WTC11 (cell line): ENCODE results near the gene KDM1B. TPM values are rescaled to one million over a fixed set of nuclear protein-coding genes. Genes with fewer than 3 reads are reported as not detected.
A peak's percentile ranks its signal among the peaks of the same experiment; 100 is the strongest.

Experiments
- ATAC-seq: fragments of 200-7000 bp; cut with Tn5 transposase; 2 replicates; pipeline ENCODE4 v1.10.0; 2021; ENCODE audit warnings: mild to moderate bottlenecking, moderate library complexity
- CTCF ChIA-PET: fragments of 300-600 bp; sonication (Branson Sonifier 250); formaldehyde crosslinking; loops from one replicate; lab custom pipeline; 2021; ENCODE audit warnings: antibody characterized with exemption; lab: Charles Lee
- POLR2A ChIA-PET: fragments of 350-600 bp; sonication (Branson Sonifier 250); formaldehyde crosslinking; loops from one replicate; lab custom pipeline; 2021; ENCODE audit warnings: antibody characterized with exemption; lab: Charles Lee
- DNase-seq: peaks from one replicate; pipeline ENCODE4 v3.0.0; 2021; ENCODE audit warnings: low spot score
- H3K27ac Mint-ChIP-seq: 2 replicates; pipeline ENCODE4 v1.8.0; 2021; ENCODE audit warnings: mixed read lengths
- H3K27me3 Mint-ChIP-seq: 2 replicates; pipeline ENCODE4 v1.8.0; 2021; ENCODE audit warnings: low read depth, mild to moderate bottlenecking, moderate library complexity, mixed read lengths
- H3K36me3 Mint-ChIP-seq: 2 replicates; pipeline ENCODE4 v1.8.0; 2021; ENCODE audit warnings: mixed read lengths
- H3K4me1 Mint-ChIP-seq: 2 replicates; pipeline ENCODE4 v1.8.0; 2022; ENCODE audit warnings: mixed read lengths
- H3K4me3 Mint-ChIP-seq: 2 replicates; pipeline ENCODE4 v1.8.0; 2021; ENCODE audit warnings: mild to moderate bottlenecking, moderate library complexity, mixed read lengths
- H3K9me3 Mint-ChIP-seq: 2 replicates; pipeline ENCODE4 v1.8.0; 2021; ENCODE audit warnings: mixed read lengths
- ATF3 ChIP-seq: sonication (generic); formaldehyde crosslinking; conservative IDR thresholded peaks from 2 replicates; pipeline ENCODE4 v1.8.1; 2022; ENCODE audit warnings: mild to moderate bottlenecking, missing genetic modification reagents
- CDX4 ChIP-seq: fragments of 250-450 bp; sonication (Bioruptor Pico); IDR thresholded peaks from 2 replicates; pipeline ENCODE4 v1.9.0; 2021; ENCODE audit warnings: moderate library complexity, mild to moderate bottlenecking, inconsistent platforms, borderline replicate concordance
- CTCF ChIP-seq: fragments of 200-600 bp; IDR thresholded peaks from 2 replicates; pipeline ENCODE4 v1.8.0; 2022; ENCODE audit warnings: antibody characterized with exemption
- E2F1 ChIP-seq: sonication (generic); formaldehyde crosslinking; IDR thresholded peaks from 2 replicates; pipeline ENCODE4 v1.8.0; 2022; ENCODE audit warnings: mild to moderate bottlenecking, missing genetic modification reagents
- E2F5 ChIP-seq: sonication (generic); formaldehyde crosslinking; IDR thresholded peaks from 2 replicates; pipeline ENCODE4 v1.8.1; 2022; ENCODE audit warnings: mild to moderate bottlenecking, moderate library complexity, missing genetic modification reagents
- HMGA2 ChIP-seq: fragments of 250-450 bp; sonication (Bioruptor Pico); IDR thresholded peaks from 2 replicates; pipeline ENCODE4 v1.4.0; 2021; ENCODE audit warnings: mild to moderate bottlenecking, moderate library complexity
- MLX ChIP-seq: sonication (generic); formaldehyde crosslinking; IDR thresholded peaks from 2 replicates; pipeline ENCODE4 v1.8.1; 2023; ENCODE audit warnings: mild to moderate bottlenecking, missing genetic modification reagents, moderate library complexity
- MXD4 ChIP-seq: fragments of 250-450 bp; sonication (Bioruptor Pico); IDR thresholded peaks from 2 replicates; pipeline ENCODE4 v1.8.0; 2021; ENCODE audit warnings: mild to moderate bottlenecking, moderate library complexity, borderline replicate concordance
- NR1H2 ChIP-seq: sonication (generic); formaldehyde crosslinking; IDR thresholded peaks from 2 replicates; pipeline ENCODE4 v1.9.0; 2021; ENCODE audit warnings: mild to moderate bottlenecking, moderate library complexity, missing genetic modification reagents
- PREB ChIP-seq: sonication (generic); formaldehyde crosslinking; IDR thresholded peaks from 2 replicates; pipeline ENCODE4 v1.8.1; 2022; ENCODE audit warnings: mild to moderate bottlenecking, missing genetic modification reagents, moderate library complexity, borderline replicate concordance
- RELA ChIP-seq: sonication (generic); formaldehyde crosslinking; IDR thresholded peaks from 2 replicates; pipeline ENCODE4 v1.8.1; 2022; ENCODE audit warnings: missing genetic modification reagents, mild to moderate bottlenecking, borderline replicate concordance
- SMAD3 ChIP-seq: sonication (generic); formaldehyde crosslinking; IDR thresholded peaks from 2 replicates; pipeline ENCODE4 v1.8.0; 2022; ENCODE audit warnings: missing genetic modification reagents, mild to moderate bottlenecking, borderline replicate concordance
- ZMAT4 ChIP-seq: fragments of 250-450 bp; sonication (Bioruptor Pico); IDR thresholded peaks from 2 replicates; pipeline ENCODE4 v1.9.0; 2021; ENCODE audit warnings: mild to moderate bottlenecking
- ZNF232 ChIP-seq: sonication (generic); formaldehyde crosslinking; IDR thresholded peaks from 2 replicates; pipeline ENCODE4 v1.8.0; 2022; ENCODE audit warnings: mild to moderate bottlenecking, missing genetic modification reagents
- ZNF671 ChIP-seq: fragments of 250-450 bp; sonication (Bioruptor Pico); IDR thresholded peaks from 2 replicates; pipeline ENCODE4 v1.8.0; 2021; ENCODE audit warnings: mild to moderate bottlenecking
- total RNA-seq: library from RNA; stranded (reverse); gene quantifications from 3 replicates; pipeline ENCODE4 v1.2.3, GENCODE V29; 2021

Gene KDM1B
- total RNA-seq, 1 experiment from 2014 or later, result 6.7 TPM

GRCh38 chr6:18118330-18118729, 36.9 kb upstream of the KDM1B start:
- H3K27me3 Mint-ChIP-seq, result peaks cover 23% of the 10 kb centered on the region
- TF ChIP-seq E2F1 (CRISPR knock-in tag), result no peak
- no peak for TF ChIP-seq CDX4 (CRISPR knock-in tag)
- no peaks in the 10 kb centered on the region for H3K36me3 Mint-ChIP-seq
- H3K4me1 Mint-ChIP-seq, result peaks cover 9% of the 10 kb centered on the region
- ATAC-seq (no peak), DNase-seq (no peak)
- ChIA-PET POLR2A (no interaction called here), CTCF (interaction anchor here (0.6 to 0.7 kb wide), 2 partner anchors 131 to 183 kb away, joined by 4 read pairs; partner anchors contain the start of gene KIF13A)
- H3K9me3 Mint-ChIP-seq, result no peaks in the 10 kb centered on the region
- no peak overlapping the region for H3K27ac Mint-ChIP-seq
- no peak overlapping the region for H3K4me3 Mint-ChIP-seq

GRCh38 chr6:18119236-18119635, 36.0 kb upstream of the KDM1B start:
- Mint-ChIP-seq H3K4me3 (no peak overlapping the region), H3K4me1 (peaks cover 9% of the 10 kb centered on the region), H3K27ac (no peak overlapping the region), H3K27me3 (peaks cover 23% of the 10 kb centered on the region), H3K9me3 (no peaks in the 10 kb centered on the region), H3K36me3 (no peaks in the 10 kb centered on the region)
- POLR2A ChIA-PET, result no interaction called here
- TF ChIP-seq ZNF232 (no peak), E2F5 (CRISPR knock-in tag) (no peak), ZNF671 (no peak), MLX (no peak), ATF3 (CRISPR knock-in tag) (no peak), HMGA2 (CRISPR knock-in tag) (no peak), PREB (no peak), NR1H2 (CRISPR knock-in tag) (no peak), ZMAT4 (CRISPR knock-in tag) (no peak), MXD4 (CRISPR knock-in tag) (no peak), RELA (CRISPR knock-in tag) (no peak)
- ATAC-seq, result no peak
- no peak for DNase-seq
- CTCF ChIA-PET, result interaction anchor here (0.7 kb wide), 1 partner anchor 47 kb away, joined by 6 read pairs; no protein-coding TSS in a partner anchor

GRCh38 chr6:18121580-18122127, 33.6 kb upstream of the KDM1B start:
- no peaks in the 10 kb centered on the region for H3K9me3 Mint-ChIP-seq
- no peak overlapping the region for H3K27ac Mint-ChIP-seq
- peak; percentile 71 for DNase-seq
- TF ChIP-seq CTCF, result 0 out of 2 replicates have a peak, but pooled peaks have one; percentile 28
- no peak for TF ChIP-seq SMAD3 (CRISPR knock-in tag)
- peak; percentile 53 for ATAC-seq
- POLR2A ChIA-PET, result interaction anchor here (0.5 to 1.7 kb wide), 3 partner anchors 78 to 521 kb away, joined by 3 to 4 read pairs (median 4); partner anchors contain the start of genes FAM8A1 and KIF13A
- no peaks in the 10 kb centered on the region for H3K36me3 Mint-ChIP-seq
- peaks cover 9% of the 10 kb centered on the region for H3K4me1 Mint-ChIP-seq
- peak overlapping the region; percentile 55 for H3K4me3 Mint-ChIP-seq
- CTCF ChIA-PET, result interaction anchor here (0.5 to 2.7 kb wide), 64 partner anchors 8 to 521 kb away, joined by 3 to 15 read pairs (median 4); partner anchors contain the start of genes KDM1B, KIF13A, RNF144B and TPMT
- peaks cover 23% of the 10 kb centered on the region for H3K27me3 Mint-ChIP-seq
